ENCODE results near the gene PTPRM.

DNA sequence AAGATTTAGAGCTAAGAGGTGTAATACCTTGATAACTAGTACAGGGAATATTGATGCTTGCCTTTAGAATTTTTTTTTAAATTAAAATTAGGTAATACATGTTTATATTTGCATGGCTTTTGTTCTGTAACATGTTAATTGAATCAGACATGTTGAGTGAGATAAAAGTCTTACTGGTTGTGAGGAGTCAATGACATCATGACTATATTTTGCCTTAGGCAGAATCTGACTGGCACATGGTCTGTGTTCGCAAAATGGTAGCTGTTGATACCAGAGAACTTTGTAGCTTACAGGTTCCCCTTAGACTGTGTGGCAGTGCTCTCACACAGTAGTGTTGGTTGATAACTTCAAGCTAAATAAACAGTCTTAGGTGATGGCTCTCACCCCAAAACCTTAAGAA, 199.7 kb downstream of the PTPRM start:
- TF ChIP-seq, protein P1, sequence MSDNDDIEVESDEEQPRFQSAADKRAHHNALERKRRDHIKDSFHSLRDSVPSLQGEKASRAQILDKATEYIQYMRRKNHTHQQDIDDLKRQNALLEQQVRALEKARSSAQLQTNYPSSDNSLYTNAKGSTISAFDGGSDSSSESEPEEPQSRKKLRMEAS (IDR thresholded peaks at IDR 0.05; ENCODE audit: low read depth, low read length): no peak
- TF ChIP-seq, protein P2, sequence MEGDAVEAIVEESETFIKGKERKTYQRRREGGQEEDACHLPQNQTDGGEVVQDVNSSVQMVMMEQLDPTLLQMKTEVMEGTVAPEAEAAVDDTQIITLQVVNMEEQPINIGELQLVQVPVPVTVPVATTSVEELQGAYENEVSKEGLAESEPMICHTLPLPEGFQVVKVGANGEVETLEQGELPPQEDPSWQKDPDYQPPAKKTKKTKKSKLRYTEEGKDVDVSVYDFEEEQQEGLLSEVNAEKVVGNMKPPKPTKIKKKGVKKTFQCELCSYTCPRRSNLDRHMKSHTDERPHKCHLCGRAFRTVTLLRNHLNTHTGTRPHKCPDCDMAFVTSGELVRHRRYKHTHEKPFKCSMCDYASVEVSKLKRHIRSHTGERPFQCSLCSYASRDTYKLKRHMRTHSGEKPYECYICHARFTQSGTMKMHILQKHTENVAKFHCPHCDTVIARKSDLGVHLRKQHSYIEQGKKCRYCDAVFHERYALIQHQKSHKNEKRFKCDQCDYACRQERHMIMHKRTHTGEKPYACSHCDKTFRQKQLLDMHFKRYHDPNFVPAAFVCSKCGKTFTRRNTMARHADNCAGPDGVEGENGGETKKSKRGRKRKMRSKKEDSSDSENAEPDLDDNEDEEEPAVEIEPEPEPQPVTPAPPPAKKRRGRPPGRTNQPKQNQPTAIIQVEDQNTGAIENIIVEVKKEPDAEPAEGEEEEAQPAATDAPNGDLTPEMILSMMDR (IDR thresholded peaks at IDR 0.05; ENCODE audit: low read depth, low read length): no peak
- TF ChIP-seq POLR2A (IDR thresholded peaks at IDR 0.05; ENCODE audit: extremely low read depth, insufficient read length): no peak
